HCT116 (cell line): ENCODE results near the gene TRIB2. TPM values are rescaled to one million over a fixed set of nuclear protein-coding genes. Genes with fewer than 3 reads are reported as not detected.

Experiments
- ATAC-seq: fragments of 200-7000 bp; cut with Tn5 transposase; 2 replicates; pipeline ENCODE4 v1.9.1; 2020; ENCODE audit warnings: mild to moderate bottlenecking, moderate library complexity
- BruUV-seq: library from RNA; stranded (reverse); fragments of 400-500 nt; replicated peaks from 2 replicates; lab custom pipeline; 2021; lab: Mats Ljungman, UMichigan
- CTCF ChIA-PET: fragments of 300-600 bp; sonication (Branson Sonifier 250); formaldehyde crosslinking; loops from one replicate; lab custom pipeline; 2021; ENCODE audit warnings: antibody characterized with exemption; lab: Charles Lee
- POLR2A ChIA-PET: fragments of 300-600, 350-600 bp; sonication (Branson Sonifier 250); formaldehyde crosslinking; loops from one replicate; lab custom pipeline; 2021; ENCODE audit warnings: antibody characterized with exemption; lab: Charles Lee
- RAD21 ChIA-PET, 2 experiments: fragments of 300-600 bp; sonication (Branson Sonifier 250); formaldehyde crosslinking; loops; one replicate each; lab custom pipeline; 2023; ENCODE audit warnings: low total read pairs in 2 of 2; ENCODE audit not compliant: uncharacterized antibody in 2 of 2, unreplicated experiment in 2 of 2, low non-redundant PET in 1 of 2; lab: Charles Lee
- DNase-seq: peaks from one replicate; pipeline ENCODE4 v3.0.0-alpha.2; 2010; ENCODE audit warnings: low read depth, low spot score
- H2AFZ ChIP-seq: fragments of 200-600 bp; shearing (Covaris generic), sonication (generic); 2 replicates; pipeline ENCODE4 v1.6.1; 2017; ENCODE audit warnings: low read depth, mixed run types, mixed read lengths, antibody characterized with exemption, low read length; ENCODE audit not compliant: poor library complexity, severe bottlenecking
- H3K27ac ChIP-seq: 2 replicates; pipeline ENCODE4 v1.5.1; 2012; ENCODE audit warnings: low read depth, low read length
- H3K27me3 ChIP-seq: fragments of 200-600 bp; sonication (generic); 2 replicates; pipeline ENCODE4 v1.6.1; 2016; ENCODE audit warnings: mixed run types, low read length, mixed read lengths; ENCODE audit not compliant: insufficient read depth
- H3K36me3 ChIP-seq, 2 experiments: fragments of 200-500 bp in 1 of 2; fragments of 200-600 bp in 1 of 2; sonication (Bioruptor generic) in 1 of 2; sonication (generic) in 1 of 2; 2 replicates each; pipeline versions ENCODE4 v1.5.1 to v1.6.1; 2014 to 2016; ENCODE audit warnings: low read length in 2 of 2, inconsistent platforms in 1 of 2, mixed read lengths in 1 of 2, mixed run types in 1 of 2; ENCODE audit not compliant: insufficient read depth in 2 of 2, control insufficient read depth in 1 of 2
- H3K4me1 ChIP-seq, 2 experiments: fragments of 200-600 bp in 1 of 2; sonication (generic) in 1 of 2; 2 replicates each; pipeline versions ENCODE4 v1.5.1 to v1.6.1; 2012 to 2017; ENCODE audit warnings: low read length in 2 of 2, inconsistent platforms in 1 of 2, mild to moderate bottlenecking in 1 of 2, mixed read lengths in 1 of 2, mixed run types in 1 of 2, moderate library complexity in 1 of 2; ENCODE audit not compliant: insufficient read depth in 2 of 2, control insufficient read depth in 1 of 2
- H3K4me2 ChIP-seq: fragments of 200-600 bp; sonication (generic); 2 replicates; pipeline ENCODE4 v1.6.1; 2017; ENCODE audit warnings: mixed run types, low read length, mixed read lengths
- H3K4me3 ChIP-seq, 2 experiments: fragments of 200-600 bp in 1 of 2; sonication (generic) in 1 of 2; replicated peaks in 1 of 2; 2 replicates each; pipeline ENCODE4 v1.5.1; 2011 to 2016; ENCODE audit warnings: low read length in 2 of 2, control low read depth in 1 of 2, low read depth in 1 of 2, mild to moderate bottlenecking in 1 of 2, mixed read lengths in 1 of 2, mixed run types in 1 of 2
- H3K79me2 ChIP-seq: fragments of 200-600 bp; sonication (generic); 2 replicates; pipeline ENCODE4 v1.6.1; 2017; ENCODE audit warnings: mild to moderate bottlenecking, mixed run types, low read length, moderate library complexity, mixed read lengths; ENCODE audit not compliant: insufficient read depth
- H3K9ac ChIP-seq: fragments of 200-600 bp; sonication (generic); 2 replicates; pipeline ENCODE4 v1.6.1; 2016; ENCODE audit warnings: low read length, mixed read lengths
- H3K9me2 ChIP-seq: fragments of 200-600 bp; sonication (generic), shearing (Covaris generic); 2 replicates; pipeline ENCODE4 v1.6.1; 2017; ENCODE audit warnings: mixed run types, mild to moderate bottlenecking, moderate library complexity; ENCODE audit not compliant: insufficient read depth
- H3K9me3 ChIP-seq, 2 experiments: fragments of 200-500 bp in 1 of 2; fragments of 200-600 bp in 1 of 2; sonication (Bioruptor generic) in 1 of 2; sonication (generic) in 1 of 2; 2 replicates each; pipeline ENCODE4 v1.6.1; 2014 to 2017; ENCODE audit warnings: low read length in 2 of 2, mixed read lengths in 2 of 2, inconsistent platforms in 1 of 2, low read depth in 1 of 2, mild to moderate bottlenecking in 1 of 2, mixed run types in 1 of 2, moderate library complexity in 1 of 2; ENCODE audit not compliant: control insufficient read depth in 1 of 2, insufficient read depth in 1 of 2
- H4K20me1 ChIP-seq: fragments of 200-600 bp; sonication (generic), shearing (Covaris generic); 2 replicates; pipeline ENCODE4 v1.6.1; 2017; ENCODE audit warnings: mixed run types, mild to moderate bottlenecking, moderate library complexity; ENCODE audit not compliant: insufficient read depth
- ATF3 ChIP-seq: IDR thresholded peaks from 2 replicates; pipeline ENCODE4 v1.6.1; 2012
- CBX3 ChIP-seq: IDR thresholded peaks from 2 replicates; pipeline ENCODE4 v1.6.1; 2012; ENCODE audit warnings: low read depth
- CTCF ChIP-seq, 3 experiments: fragments of 200-600 bp in 1 of 3; sonication (generic) in 1 of 3; IDR thresholded peaks in 2 of 3; conservative IDR thresholded peaks in 1 of 3; 2 replicates each; pipeline ENCODE4 v1.5.1; 2012 to 2017; ENCODE audit warnings: low read depth in 2 of 3, low read length in 2 of 3, antibody characterized with exemption in 1 of 3, borderline replicate concordance in 1 of 3, control low read depth in 1 of 3, mild to moderate bottlenecking in 1 of 3, mixed read lengths in 1 of 3, mixed run types in 1 of 3, moderate library complexity in 1 of 3; ENCODE audit not compliant: insufficient read depth in 1 of 3
- EGR1 ChIP-seq: IDR thresholded peaks from 2 replicates; pipeline ENCODE4 v1.6.1; 2012; ENCODE audit warnings: low read depth
- POLR2AphosphoS5 ChIP-seq: IDR thresholded peaks from 2 replicates; pipeline ENCODE4 v1.6.1; 2011; ENCODE audit warnings: mild to moderate bottlenecking, low read depth, low read length, moderate library complexity
- RAD21 ChIP-seq: IDR thresholded peaks from 2 replicates; pipeline ENCODE4 v1.6.1; 2012; ENCODE audit warnings: low read depth, mild to moderate bottlenecking
- REST ChIP-seq: IDR thresholded peaks from 2 replicates; pipeline ENCODE4 v1.6.1; 2012; ENCODE audit warnings: low read depth
- SIN3A ChIP-seq: IDR thresholded peaks from 2 replicates; pipeline ENCODE4 v1.6.1; 2012; ENCODE audit warnings: low read depth
- SP1 ChIP-seq: IDR thresholded peaks from 2 replicates; pipeline ENCODE4 v1.6.1; 2012; ENCODE audit warnings: low read depth
- TCF7L2 ChIP-seq: IDR thresholded peaks from 2 replicates; pipeline ENCODE4 v1.7.0; 2011; ENCODE audit warnings: borderline replicate concordance, inconsistent platforms; ENCODE audit not compliant: insufficient read depth, insufficient read length; ENCODE audit errors: extremely low read depth
- ZBTB33 ChIP-seq: IDR thresholded peaks from 2 replicates; pipeline ENCODE4 v1.6.1; 2011; ENCODE audit warnings: mild to moderate bottlenecking, low read length, moderate library complexity; ENCODE audit not compliant: insufficient replicate concordance; ENCODE audit errors: extremely low read depth
- ZFX ChIP-seq: fragments of 450-650 bp; IDR thresholded peaks from 2 replicates; pipeline ENCODE4 v1.6.1; 2017
- ZNF274 ChIP-seq: fragments of 200-500 bp; sonication (Bioruptor generic); IDR thresholded peaks from 2 replicates; pipeline ENCODE4 v1.6.1; 2014; ENCODE audit warnings: mild to moderate bottlenecking, low read depth, low read length, inconsistent platforms
- intact Hi-C: fragments of 100-400 bp; cut with micrococcal nuclease; formaldehyde crosslinking; loops from 2 replicates; pipeline ENCODE4 v1.10.0; 2022
- total RNA-seq: library from RNA; stranded (reverse); gene quantifications from one replicate; pipeline ENCODE4 v1.2.1, GENCODE V29; 2021; ENCODE audit not compliant: unreplicated experiment

TRIB2 gene
- total RNA-seq, 1 experiment from 2014 or later: 12.4 TPM

GRCh38 chr2:12674644-12675328, 42.0 kb upstream of the TRIB2 start:
- POLR2A ChIA-PET: no interaction called here
- Histone ChIP-seq H2AFZ (no peak overlapping the region), H3K79me2 (no peaks in the 10 kb centered on the region), H3K9me2 (no peaks in the 10 kb centered on the region), H3K4me2 (no peak overlapping the region), H3K36me3 (no peaks in the 10 kb centered on the region), H3K9me3 (no peaks in the 10 kb centered on the region), H3K27ac (no peak overlapping the region), H3K9ac (no peak overlapping the region), H3K4me1 (peaks cover 0 to 8% of the 10 kb centered on the region in 2 experiments; a peak in 1 of 4 replicates)
- intact Hi-C loops: no loop called here
- RAD21 ChIA-PET: no interaction called here
- ATAC-seq: no peak
- no peak for TF ChIP-seq ZFX
- TF ChIP-seq ZBTB33: no peak
- TF ChIP-seq EGR1: no peak
- no peak for TF ChIP-seq SP1
- TF ChIP-seq REST: no peak
- no peak for TF ChIP-seq ZNF274
- no peak for TF ChIP-seq POLR2AphosphoS5
- TF ChIP-seq ATF3: no peak
- no peak for TF ChIP-seq TCF7L2
- TF ChIP-seq CBX3: no peak
- TF ChIP-seq CTCF (IDR thresholded peaks at IDR 0.05 in 2 of 3, conservative IDR thresholded peaks at IDR 0.05 in 1 of 3; ENCODE audit: borderline replicate concordance in 1 of 3, insufficient read depth in 1 of 3, low read depth in 2 of 3, low read length in 2 of 3): no peak
- TF ChIP-seq SIN3A: no peak
- no peak for TF ChIP-seq RAD21
- TF ChIP-seq, all 23 proteins: peak for 0
- CTCF ChIA-PET: no interaction called here
- H3K4me3 ChIP-seq: no peak overlapping the region
- BruUV-seq: no TSS peak
- H4K20me1 ChIP-seq: no peaks in the 10 kb centered on the region
- H3K27me3 ChIP-seq: no peaks in the 10 kb centered on the region
- DNase-seq: no peak
